ENCODE results near the gene RTN4.

DNA sequence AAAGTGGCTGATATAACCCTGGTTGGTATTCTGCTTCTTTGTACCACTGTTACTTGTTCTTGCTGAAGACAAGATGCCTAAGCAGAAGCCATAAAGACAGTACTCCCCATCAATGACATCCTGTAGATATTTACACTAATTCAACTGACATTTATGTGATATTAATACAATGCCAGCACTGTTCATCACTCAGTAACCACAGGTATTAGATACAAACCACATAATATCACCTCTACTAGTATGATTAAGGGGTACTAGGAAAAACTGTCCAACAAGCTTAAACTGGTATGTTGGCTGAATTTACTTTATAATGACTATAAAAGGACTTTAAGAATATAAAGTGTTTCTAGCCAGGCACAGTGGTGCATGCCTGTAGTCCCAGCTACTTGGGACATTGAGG lies 65.8 kb downstream of the RTN4 start:
- TF ChIP-seq POLR2A (IDR thresholded peaks at IDR 0.05; ENCODE audit: low read depth, low read length) (no peak), POU2F2 (IDR thresholded peaks at IDR 0.05; ENCODE audit: low read depth, low read length) (no peak), TAF1 (IDR thresholded peaks at IDR 0.05; ENCODE audit: low read depth, low read length) (no peak)

All from GM12891 (cell line).